Kidney (tissue), 14 donors: Measurements from ENCODE around the gene GDF10. TPM values are rescaled to one million over a fixed set of nuclear protein-coding genes. Genes with fewer than 3 reads are reported as not detected.

Experiments
- DNase-seq, 5 donors: peaks; one replicate each; pipeline ENCODE4 v3.0.0-alpha.2; 2013 to 2020
- FAIRE-seq: peaks from 2 replicates; lab custom pipeline; 2012; peaks lifted over from hg19 to GRCh38; lab: Jason Lieb, UNC
- H3K27ac ChIP-seq, 2 donors: one replicate each; pipeline ENCODE4 v1.7.0; 2013; ENCODE audit warnings: low read depth in 2 of 2, low read length in 2 of 2, inconsistent platforms in 1 of 2
- H3K27me3 ChIP-seq: one replicate; pipeline ENCODE4 v1.7.1; 2013; ENCODE audit warnings: low read length, inconsistent platforms; ENCODE audit not compliant: control insufficient read depth, insufficient read depth
- H3K36me3 ChIP-seq, 3 donors: one replicate each; pipeline versions ENCODE4 v1.7.0 to v1.7.1; 2013; ENCODE audit warnings: low read length in 3 of 3, control low read depth in 1 of 3, inconsistent platforms in 1 of 3; ENCODE audit not compliant: insufficient read depth in 3 of 3, control insufficient read depth in 2 of 3
- H3K4me1 ChIP-seq, 3 donors: one replicate each; pipeline versions ENCODE4 v1.7.0 to v1.7.1; 2013; ENCODE audit warnings: low read length in 3 of 3, inconsistent platforms in 1 of 3, low read depth in 1 of 3; ENCODE audit not compliant: control insufficient read depth in 2 of 3, insufficient read depth in 2 of 3
- H3K4me3 ChIP-seq, 3 donors: one replicate each; pipeline versions ENCODE4 v1.7.0 to v1.8.1; 2013; ENCODE audit warnings: low read length in 3 of 3, control low read depth in 1 of 3, inconsistent platforms in 1 of 3
- H3K9ac ChIP-seq, 3 donors: one replicate each; pipeline versions ENCODE4 v1.7.0 to v1.7.1; 2013; ENCODE audit warnings: low read length in 3 of 3, control low read depth in 1 of 3, inconsistent platforms in 1 of 3
- H3K9me3 ChIP-seq, 3 donors: one replicate each; pipeline versions ENCODE4 v1.7.0 to v1.7.1; 2013; ENCODE audit warnings: low read length in 3 of 3, control low read depth in 1 of 3, inconsistent platforms in 1 of 3; ENCODE audit not compliant: control insufficient read depth in 2 of 3, insufficient read depth in 1 of 3
- CTCF ChIP-seq: IDR thresholded peaks from 3 replicates; pipeline ENCODE4 v1.5.1; 2012; ENCODE audit warnings: mild to moderate bottlenecking, moderate library complexity, borderline replicate concordance; ENCODE audit not compliant: insufficient read depth; ENCODE audit errors: extremely low read depth
- intact Hi-C: fragments of 100-400 bp; cut with DNase I; formaldehyde crosslinking; loops from one replicate; pipeline ENCODE4 v1.11.1; 2022
- polyA plus RNA-seq: library from polyadenylated mRNA; stranded (reverse); fragments of 350-450 nt; fragmentation: Illumina TruSeq; extraction: RNeasy Lipid Tissue Mini Kit (QIAGEN cat#74804); gene quantifications from one replicate; pipeline ENCODE4 v1.2.3, GENCODE V29; 2014; ENCODE audit warnings: low read depth, low replicate concordance; ENCODE audit not compliant: insufficient read depth
- total RNA-seq: library from RNA; stranded (reverse); fragmentation: NEBNext Ultra II Directional; extraction: Animal tissue kit (Norgen Biotek cat#: 25700); gene quantifications from one replicate; pipeline ENCODE4 v1.2.1, GENCODE V29; 2021
- donor health status: control.
- donor health status: control.
- donor health status: control.
- donor health status: control.
- donor health status: control.
- donor health status: DM: yes; HTN: yes; CAD: no.
- donor health status: Normal renal cell carcinoma (clear cell type).

The GDF10 gene
- total and polyA plus RNA-seq, 2 donors from 2014 or later = 1.1 TPM; not detected in 1

DNA sequence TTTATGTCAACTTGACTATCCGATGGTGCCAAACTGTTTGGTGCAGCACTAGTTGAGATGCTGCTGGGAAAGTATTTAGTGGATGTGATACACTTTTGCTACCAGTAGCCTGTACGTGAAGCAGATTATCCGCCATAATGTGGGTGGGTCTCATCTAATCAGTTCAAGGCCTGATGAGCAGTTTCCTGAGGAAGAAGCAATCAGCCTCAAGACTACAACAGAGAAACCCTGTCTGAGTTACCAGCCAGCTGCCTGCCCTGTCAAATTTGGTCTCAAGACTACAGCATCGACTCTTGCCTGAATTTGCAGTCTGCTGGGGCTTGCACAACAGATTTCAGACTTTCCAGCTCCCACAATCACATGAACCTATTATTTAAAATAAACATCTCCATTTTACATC is 37.3 kb downstream of the GDF10 start:
- H3K9me3 ChIP-seq = no peaks in the 10 kb centered on the region
- H3K9ac ChIP-seq = no peak overlapping the region
- no peak overlapping the region for H3K4me3 ChIP-seq
- intact Hi-C loops = no loop called here
- FAIRE-seq = no peak
- no peaks in the 10 kb centered on the region for H3K4me1 ChIP-seq
- no peak overlapping the region for H3K27ac ChIP-seq
- H3K36me3 ChIP-seq = no peaks in the 10 kb centered on the region
- no peak for DNase-seq
- no peaks in the 10 kb centered on the region for H3K27me3 ChIP-seq
- no peak for TF ChIP-seq CTCF

GRCh38 chr10:47339186-47339735 is 39.3 kb downstream of the GDF10 start:
- intact Hi-C loops = no loop called here
- H3K9ac ChIP-seq = no peak overlapping the region
- no peaks in the 10 kb centered on the region for H3K27me3 ChIP-seq
- H3K4me3 ChIP-seq = no peak overlapping the region
- no peak for TF ChIP-seq CTCF
- no peaks in the 10 kb centered on the region for H3K4me1 ChIP-seq
- FAIRE-seq (no peak), DNase-seq (peak in 1 of 5 donors; percentile 32)
- H3K36me3 ChIP-seq = no peaks in the 10 kb centered on the region
- H3K27ac ChIP-seq = no peak overlapping the region
- H3K9me3 ChIP-seq = no peaks in the 10 kb centered on the region

- intact Hi-C loops = no loop called here
- TF ChIP-seq CTCF = no peak
- no peaks in the 10 kb centered on the region for H3K27me3 ChIP-seq
- H3K36me3 ChIP-seq = no peaks in the 10 kb centered on the region
- H3K4me1 ChIP-seq = no peaks in the 10 kb centered on the region
- no peak for FAIRE-seq
- no peak overlapping the region for H3K4me3 ChIP-seq
- H3K9ac ChIP-seq = no peak overlapping the region
- H3K9me3 ChIP-seq = no peaks in the 10 kb centered on the region
- peak in 1 of 5 donors; percentile 49 for DNase-seq
- H3K27ac ChIP-seq = no peak overlapping the region
These were observed 40.0 kb downstream of the GDF10 start for GRCh38 chr10:47339759-47340607.
